ENCODE measurements around the gene TTLL10. TPM values are rescaled to one million over a fixed set of nuclear protein-coding genes. Genes with fewer than 3 reads are reported as not detected.

The TTLL10 gene
- total RNA-seq, 4 donors from 2014 or later, result not detected

GRCh38 chr1:1215080-1215676, 41.5 kb downstream of the TTLL10 start:
- Histone ChIP-seq H3K27me3 (peaks cover 0 to 11% of the 10 kb centered on the region in 2 donors), H3K4me1 (peaks cover 0 to 22% (median 13%) of the 10 kb centered on the region in 4 donors), H3K27ac (no peak overlapping the region), H3K36me3 (peaks cover 0 to 56% (median 0%) of the 10 kb centered on the region in 3 donors), H3K4me3 (no peak overlapping the region), H3K9me3 (no peaks in the 10 kb centered on the region)
- TF ChIP-seq CTCF (IDR thresholded peaks at IDR 0.05), result no peak
- 49 to 50% methylated on average over 11 of the region's 11 CpGs for WGBS, 2 donors
- DNase-seq (ENCODE audit: low spot score in 2 of 2), result no peak

GRCh38 chr1:1215881-1216605, 42.4 kb downstream of the TTLL10 start:
- H3K36me3 ChIP-seq, result peaks cover 0 to 65% (median 0%) of the 10 kb centered on the region in 3 donors
- 80 to 92% methylated on average over 13 to 18 of the region's 21 CpGs for WGBS, 2 donors
- no peak for DNase-seq (ENCODE audit: low spot score in 2 of 2)

GRCh38 chr1:1216770-1217620, 43.3 kb downstream of the TTLL10 start:
- Histone ChIP-seq H3K27me3 (peaks cover 0 to 5% of the 10 kb centered on the region in 2 donors), H3K4me1 (peaks cover 0 to 22% (median 12%) of the 10 kb centered on the region in 4 donors), H3K36me3 (peaks cover 0 to 74% (median under 1%) of the 10 kb centered on the region in 3 donors), H3K9me3 (no peaks in the 10 kb centered on the region), H3K27ac (no peak overlapping the region), H3K4me3 (no peak overlapping the region)
- no peak for DNase-seq (ENCODE audit: low spot score in 2 of 2)
- no peak for TF ChIP-seq CTCF (IDR thresholded peaks at IDR 0.05)
- TF ChIP-seq POLR2A (IDR thresholded peaks at IDR 0.05), result no peak
- no peak for TF ChIP-seq EP300 (IDR thresholded peaks at IDR 0.05)
- 92 to 94% methylated on average over 70 to 74 of the region's 74 CpGs for WGBS, 2 donors

More at GRCh38 chr1:1215881-1216605, 42.4 kb downstream of the TTLL10 start:
- TF ChIP-seq CTCF (IDR thresholded peaks at IDR 0.05), result no peak
- TF ChIP-seq POLR2A (IDR thresholded peaks at IDR 0.05), result no peak
- no peak for TF ChIP-seq EP300 (IDR thresholded peaks at IDR 0.05)
- no peaks in the 10 kb centered on the region for H3K9me3 ChIP-seq
- peaks cover 0 to 10% of the 10 kb centered on the region in 2 donors for H3K27me3 ChIP-seq
- peaks cover 0 to 22% (median 13%) of the 10 kb centered on the region in 4 donors for H3K4me1 ChIP-seq
- no peak overlapping the region for H3K4me3 ChIP-seq
- H3K27ac ChIP-seq, result no peak overlapping the region

GRCh38 chr1:1217621-1218523, 44.2 kb downstream of the TTLL10 start:
- no peaks in the 10 kb centered on the region for H3K9me3 ChIP-seq
- H3K4me3 ChIP-seq, result no peak overlapping the region
- TF ChIP-seq CTCF (IDR thresholded peaks at IDR 0.05) (no peak), POLR2A (IDR thresholded peaks at IDR 0.05) (no peak), EP300 (IDR thresholded peaks at IDR 0.05) (no peak)
- H3K36me3 ChIP-seq, result peaks cover 3 to 83% (median 9%) of the 10 kb centered on the region in 3 donors
- 90 to 92% methylated on average over 43 to 52 of the region's 52 CpGs for WGBS, 2 donors
- peaks cover 0 to 5% of the 10 kb centered on the region in 2 donors for H3K27me3 ChIP-seq
- H3K27ac ChIP-seq, result no peak overlapping the region
- peaks cover 0 to 18% (median 10%) of the 10 kb centered on the region in 4 donors for H3K4me1 ChIP-seq
- no peak for DNase-seq (ENCODE audit: low spot score in 2 of 2)

Data from tibial nerve (tissue), 4 donors.